H1 (cell line): ENCODE data around the gene PRKAA1. TPM values are rescaled to one million over a fixed set of nuclear protein-coding genes. Genes with fewer than 3 reads are reported as not detected.
A peak's percentile ranks its signal among the peaks of the same experiment; 100 is the strongest.

Experiments
- CTCF ChIA-PET: fragments of 300-600 bp; sonication (Branson Sonifier 250); formaldehyde crosslinking; loops from one replicate; lab custom pipeline; 2021; ENCODE audit not compliant: partially characterized antibody; lab: Charles Lee
- POLR2A ChIA-PET: fragments of 300-600 bp; sonication (Branson Sonifier 250); formaldehyde crosslinking; loops from one replicate; lab custom pipeline; 2021; ENCODE audit warnings: inconsistent platforms; ENCODE audit not compliant: partially characterized antibody; lab: Charles Lee
- DNase-seq, 2 experiments: peaks; one replicate each; pipeline versions ENCODE4 v3.0.0 to v3.0.0-alpha.2; 2010 to 2022; ENCODE audit warnings: low spot score in 2 of 2, low read depth in 1 of 2, mixed read lengths in 1 of 2
- FAIRE-seq: peaks from 2 replicates; lab custom pipeline; 2011; peaks lifted over from hg19 to GRCh38; lab: Jason Lieb, UNC
- H2AFZ ChIP-seq: 2 replicates; pipeline ENCODE4 v1.8.1; 2012; ENCODE audit warnings: low read length, inconsistent platforms
- H2AK5ac ChIP-seq: 2 replicates; pipeline ENCODE4 v1.6.1; 2013; ENCODE audit warnings: low read depth, low read length
- H2BK120ac ChIP-seq: replicated peaks from 2 replicates; pipeline ENCODE3; 2013; ENCODE audit warnings: low read depth, low read length, inconsistent platforms
- H2BK12ac ChIP-seq: 2 replicates; pipeline ENCODE4 v1.6.1; 2013; ENCODE audit warnings: low read depth, low read length
- H2BK15ac ChIP-seq: 2 replicates; pipeline ENCODE4 v1.6.1; 2013; ENCODE audit warnings: low read length
- H2BK20ac ChIP-seq: 2 replicates; pipeline ENCODE4 v1.6.1; 2013; ENCODE audit warnings: low read length
- H2BK5ac ChIP-seq: 2 replicates; pipeline ENCODE4 v1.6.1; 2013; ENCODE audit warnings: low read depth, low read length
- H3K14ac ChIP-seq: 2 replicates; pipeline ENCODE4 v1.6.1; 2013; ENCODE audit warnings: inconsistent platforms; ENCODE audit not compliant: insufficient read length
- H3K18ac ChIP-seq: 2 replicates; pipeline ENCODE4 v1.6.1; 2013; ENCODE audit warnings: low read length; ENCODE audit errors: extremely low read depth
- H3K23ac ChIP-seq: 2 replicates; pipeline ENCODE4 v1.6.1; 2013; ENCODE audit warnings: inconsistent platforms; ENCODE audit not compliant: insufficient read length
- H3K23me2 ChIP-seq: 2 replicates; pipeline ENCODE4 v1.6.1; 2013; ENCODE audit warnings: low read depth, low read length
- H3K27ac ChIP-seq: 2 replicates; pipeline ENCODE4 v1.6.1; 2011; ENCODE audit warnings: low read depth, low read length, inconsistent platforms
- H3K27me3 ChIP-seq, 4 experiments: replicated peaks in 1 of 4; 1 replicate in 1 of 4; 2 replicates in 3 of 4; pipeline versions ENCODE4 v1.6.1 to v1.8.1; 2011 to 2013; ENCODE audit warnings: low read length in 3 of 4, mild to moderate bottlenecking in 3 of 4, inconsistent platforms in 2 of 4, mixed read lengths in 2 of 4, moderate library complexity in 1 of 4; ENCODE audit not compliant: control insufficient read depth in 3 of 4, insufficient read depth in 3 of 4; ENCODE audit errors: extremely low read depth in 1 of 4
- H3K36me3 ChIP-seq, 4 experiments: 2 replicates each; pipeline versions ENCODE4 v1.6.1 to v1.8.1; 2011 to 2013; ENCODE audit warnings: mild to moderate bottlenecking in 4 of 4, low read length in 3 of 4, moderate library complexity in 2 of 4, control low read depth in 1 of 4, inconsistent platforms in 1 of 4; ENCODE audit not compliant: insufficient read depth in 4 of 4, control insufficient read depth in 2 of 4
- H3K4ac ChIP-seq: replicated peaks from 2 replicates; pipeline ENCODE3; 2013; ENCODE audit warnings: low read length, low read depth, mixed read lengths, inconsistent platforms; ENCODE audit not compliant: insufficient read length
- H3K4me1 ChIP-seq, 4 experiments: replicated peaks in 1 of 4; 1 replicate in 1 of 4; 2 replicates in 3 of 4; pipeline versions ENCODE4 v1.6.1 to v1.8.1; 2011 to 2013; ENCODE audit warnings: low read length in 3 of 4, inconsistent platforms in 2 of 4, mixed read lengths in 1 of 4; ENCODE audit not compliant: insufficient read depth in 4 of 4, control insufficient read depth in 3 of 4
- H3K4me2 ChIP-seq, 2 experiments: 2 replicates each; pipeline versions ENCODE4 v1.6.1 to v1.8.1; 2011 to 2013; ENCODE audit warnings: low read depth in 2 of 2, low read length in 2 of 2, control low read depth in 1 of 2, inconsistent platforms in 1 of 2, mild to moderate bottlenecking in 1 of 2; ENCODE audit not compliant: insufficient read depth in 1 of 2
- H3K4me3 ChIP-seq, 4 experiments: fragments of 200-600, 300-600 bp in 1 of 4; sonication (generic), shearing (Covaris generic), sonication (Bioruptor Twin) in 1 of 4; 2 replicates each; pipeline versions ENCODE4 v1.5.1 to v1.8.1; 2011 to 2016; ENCODE audit warnings: low read length in 4 of 4, low read depth in 3 of 4, control low read depth in 2 of 4, inconsistent platforms in 2 of 4, mild to moderate bottlenecking in 2 of 4, mixed read lengths in 1 of 4, moderate library complexity in 1 of 4; ENCODE audit not compliant: insufficient read depth in 2 of 4; ENCODE audit errors: extremely low read depth in 1 of 4
- H3K56ac ChIP-seq: replicated peaks from 2 replicates; pipeline ENCODE3; 2013; ENCODE audit warnings: low read depth, mild to moderate bottlenecking, mixed read lengths, low read length, inconsistent platforms; ENCODE audit not compliant: insufficient read length
- H3K79me1 ChIP-seq: 2 replicates; pipeline ENCODE4 v1.6.1; 2013; ENCODE audit warnings: low read depth, low read length, control low read depth
- H3K79me2 ChIP-seq, 2 experiments: 2 replicates each; pipeline versions ENCODE4 v1.6.1 to v1.8.1; 2012 to 2013; ENCODE audit warnings: low read length in 2 of 2, mild to moderate bottlenecking in 2 of 2, inconsistent platforms in 1 of 2; ENCODE audit not compliant: insufficient read depth in 2 of 2, control insufficient read depth in 1 of 2
- H3K9ac ChIP-seq, 4 experiments: replicated peaks in 1 of 4; 1 replicate in 1 of 4; 2 replicates in 3 of 4; pipeline versions ENCODE4 v1.6.1 to v1.8.1; 2011 to 2013; ENCODE audit warnings: low read depth in 3 of 4, low read length in 3 of 4, control low read depth in 2 of 4, mild to moderate bottlenecking in 2 of 4, moderate library complexity in 2 of 4, inconsistent platforms in 1 of 4; ENCODE audit errors: extremely low read depth in 1 of 4
- H3K9me3 ChIP-seq, 2 experiments: 2 replicates each; pipeline versions ENCODE4 v1.6.1 to v1.8.1; 2012 to 2013; ENCODE audit warnings: mild to moderate bottlenecking in 2 of 2, moderate library complexity in 2 of 2, control low read depth in 1 of 2, inconsistent platforms in 1 of 2, low read depth in 1 of 2, low read length in 1 of 2, mixed read lengths in 1 of 2; ENCODE audit not compliant: insufficient read depth in 2 of 2
- H4K20me1 ChIP-seq, 2 experiments: replicated peaks in 1 of 2; 2 replicates each; pipeline versions ENCODE3 to v1.8.1; 2011 to 2013; ENCODE audit warnings: inconsistent platforms in 2 of 2, low read length in 2 of 2, mild to moderate bottlenecking in 1 of 2; ENCODE audit not compliant: insufficient read depth in 2 of 2, control insufficient read depth in 1 of 2
- H4K5ac ChIP-seq: 2 replicates; pipeline ENCODE4 v1.6.1; 2013; ENCODE audit warnings: low read length, low read depth, mixed read lengths, inconsistent platforms; ENCODE audit not compliant: insufficient read length
- H4K8ac ChIP-seq: 2 replicates; pipeline ENCODE4 v1.8.0; 2013; ENCODE audit warnings: mild to moderate bottlenecking, moderate library complexity, low read length, inconsistent platforms; ENCODE audit not compliant: insufficient read depth; ENCODE audit errors: extremely low read depth
- H4K91ac ChIP-seq: replicated peaks from 2 replicates; pipeline ENCODE3; 2013; ENCODE audit warnings: low read length, mixed read lengths, inconsistent platforms; ENCODE audit not compliant: insufficient read length
- CTCF ChIP-seq, 3 experiments: IDR thresholded peaks; 1 replicate in 2 of 3; 2 replicates in 1 of 3; pipeline versions ENCODE4 v1.5.1 to v1.6.1; 2011; ENCODE audit warnings: low read length in 3 of 3, mild to moderate bottlenecking in 3 of 3, inconsistent platforms in 2 of 3, low read depth in 1 of 3, moderate library complexity in 1 of 3; ENCODE audit not compliant: insufficient read depth in 1 of 3; ENCODE audit errors: control extremely low read depth in 1 of 3
- RAD21 ChIP-seq, 2 experiments: IDR thresholded peaks in 1 of 2; conservative IDR thresholded peaks in 1 of 2; 2 replicates each; pipeline ENCODE4 v1.6.1; 2011; ENCODE audit warnings: low read depth in 2 of 2, low read length in 2 of 2, improper control_type of control experiment in 1 of 2, inconsistent platforms in 1 of 2, mild to moderate bottlenecking in 1 of 2, moderate library complexity in 1 of 2
- TCF12 ChIP-seq: IDR thresholded peaks from 2 replicates; pipeline ENCODE4 v1.6.1; 2011; ENCODE audit warnings: low read depth, mild to moderate bottlenecking, low read length
- WGBS, 2 experiments: shearing (Covaris generic) in 1 of 2; methylation state at CpG; one replicate each; pipeline versions ENCODE4 v1.1.6 to v1.1.7; 2013 to 2015; ENCODE audit warnings: low lambda C conversion rate in 2 of 2, mixed read lengths in 2 of 2, inconsistent platforms in 1 of 2, low coverage in 1 of 2, missing lambda C conversion rate in 1 of 2; ENCODE audit not compliant: insufficient replicate concordance in 2 of 2, insufficient coverage in 1 of 2, insufficient read length in 1 of 2; ENCODE audit errors: extremely low coverage in 1 of 2, missing lambda C conversion rate in 1 of 2; 5-methylcytosine and 5-hydroxymethylcytosine counted together
- polyA plus RNA-seq, 7 experiments: library from polyadenylated mRNA; depleted of rRNA in 3 of 7; stranded (reverse) in 5 of 7; unstranded in 2 of 7; fragments of >200 nt in 5 of 7; fragments of 200-250 nt in 2 of 7; gene quantifications; 1 replicate in 5 of 7; 2 replicates in 1 of 7; 4 replicates in 1 of 7; pipeline versions ENCODE4 v1.2.1 to v1.2.3, GENCODE V29; 2011 to 2013; ENCODE audit warnings: missing spikeins in 2 of 7, mixed read lengths in 2 of 7
- total RNA-seq: library from RNA; stranded (reverse); fragmentation: NEBNext Ultra II Directional; extraction: Animal tissue kit (Norgen Biotek cat#: 25700); gene quantifications from 2 replicates; pipeline ENCODE4 v1.2.1, GENCODE V29; 2021

Gene PRKAA1
- total and polyA plus RNA-seq, 2 of the 8 experiments (the other 6 are each of a cell fraction or from before 2014, with no cell fraction given): 10.4 to 33.1 TPM

GRCh38 chr5:40736103-40736875 lies 61.9 kb downstream of the PRKAA1 start:
- Histone ChIP-seq H3K27ac (no peak overlapping the region), H2BK120ac (no peak overlapping the region), H3K79me2 (no peaks in the 10 kb centered on the region), H3K9ac (no peak overlapping the region), H3K14ac (no peak overlapping the region), H2BK15ac (no peak overlapping the region), H4K91ac (no peak overlapping the region), H3K4me2 (no peak overlapping the region), H3K4ac (no peak overlapping the region), H3K23ac (no peak overlapping the region), H4K5ac (no peak overlapping the region), H4K8ac (no peak overlapping the region), H2BK20ac (no peak overlapping the region), H3K23me2 (no peaks in the 10 kb centered on the region), H3K18ac (no peak overlapping the region), H3K27me3 (no peaks in the 10 kb centered on the region), H2BK12ac (no peak overlapping the region), H3K36me3 (no peaks in the 10 kb centered on the region; a peak in 1 of 8 replicates), H3K56ac (no peak overlapping the region), H2BK5ac (no peak overlapping the region), H4K20me1 (no peaks in the 10 kb centered on the region), H2AK5ac (no peak overlapping the region), H3K9me3 (no peaks in the 10 kb centered on the region), H2AFZ (no peak overlapping the region), H3K79me1 (no peaks in the 10 kb centered on the region), H3K4me3 (no peak overlapping the region), H3K4me1 (no peaks in the 10 kb centered on the region)
- WGBS, 2 experiments: 48% methylated on average over 1 of the region's 1 CpG; no CpG with 5 or more reads in 1 of the 2 experiments
- DNase-seq (no peak), FAIRE-seq (no peak)
- peak; percentile 73 to 75 for TF ChIP-seq RAD21 (IDR thresholded peaks at IDR 0.05 in 1 of 2, conservative IDR thresholded peaks at IDR 0.05 in 1 of 2; ENCODE audit: low read depth in 2 of 2, low read length in 2 of 2)
- no peak for TF ChIP-seq TCF12
- TF ChIP-seq CTCF (IDR thresholded peaks at IDR 0.05; ENCODE audit: control extremely low read depth in 1 of 3, insufficient read depth in 1 of 3, low read depth in 1 of 3, low read length in 3 of 3): peak in 2 of 3 experiments; percentile 36 to 49; a peak in 2 of 4 replicates
- CTCF ChIA-PET: interaction anchor here (1.0 to 2.6 kb wide), 12 partner anchors 10 to 1158 kb away, joined by 3 to 15 read pairs (median 4); no protein-coding TSS in a partner anchor
- POLR2A ChIA-PET: no interaction called here
